Spleen (tissue), 11 donors: ENCODE results near the gene LBX2. TPM values are rescaled to one million over a fixed set of nuclear protein-coding genes. Genes with fewer than 3 reads are reported as not detected.
A peak's percentile ranks its signal among the peaks of the same experiment; 100 is the strongest.

ENCODE experiments used
- DNase-seq: peaks from one replicate; pipeline ENCODE4 v3.0.0-alpha.2; 2020
- H3K27ac ChIP-seq, 8 donors: fragments of 200-600 bp; sonication (generic) in 7 of 8; 1 replicate in 4 of 8; 2 replicates in 4 of 8; pipeline versions ENCODE4 v1.5.0 to v1.8.0; 2016 to 2021; ENCODE audit warnings: inconsistent platforms in 4 of 8, mild to moderate bottlenecking in 4 of 8, moderate library complexity in 1 of 8
- H3K27me3 ChIP-seq, 7 donors: fragments of 200-600 bp; sonication (generic) in 6 of 7; replicated peaks in 1 of 7; 1 replicate in 4 of 7; 2 replicates in 3 of 7; pipeline versions ENCODE4 v1.5.0 to v1.8.0; 2016 to 2021; ENCODE audit warnings: inconsistent platforms in 3 of 7, mild to moderate bottlenecking in 1 of 7
- H3K36me3 ChIP-seq, 6 donors: fragments of 200-600 bp; sonication (generic) in 5 of 6; 1 replicate in 4 of 6; 2 replicates in 2 of 6; pipeline versions ENCODE4 v1.5.0 to v1.8.0; 2016 to 2021; ENCODE audit warnings: inconsistent platforms in 2 of 6
- H3K4me1 ChIP-seq, 6 donors: fragments of 200-600 bp; sonication (generic) in 5 of 6; 1 replicate in 3 of 6; 2 replicates in 3 of 6; pipeline versions ENCODE4 v1.5.0 to v1.8.0; 2016 to 2021; ENCODE audit warnings: inconsistent platforms in 3 of 6
- H3K4me3 ChIP-seq, 8 donors: fragments of 200-600 bp; sonication (generic) in 7 of 8; 1 replicate in 4 of 8; 2 replicates in 4 of 8; pipeline versions ENCODE4 v1.5.0 to v1.8.0; 2016 to 2021; ENCODE audit warnings: inconsistent platforms in 4 of 8, mild to moderate bottlenecking in 4 of 8, moderate library complexity in 2 of 8
- H3K9me3 ChIP-seq, 8 donors: fragments of 200-600 bp; sonication (generic) in 7 of 8; 1 replicate in 4 of 8; 2 replicates in 4 of 8; pipeline versions ENCODE4 v1.5.0 to v1.8.0; 2016 to 2021; ENCODE audit warnings: inconsistent platforms in 4 of 8
- POLR2A ChIP-seq, 3 donors: fragments of 450-650 bp; IDR thresholded peaks; one replicate each; pipeline ENCODE4 v1.5.1; 2017; ENCODE audit warnings: antibody characterized with exemption in 3 of 3, mild to moderate bottlenecking in 1 of 3
- POLR2AphosphoS5 ChIP-seq, 3 donors: sonication (generic); formaldehyde crosslinking; IDR thresholded peaks; one replicate each; pipeline ENCODE4 v1.5.1; 2017; ENCODE audit warnings: antibody characterized with exemption in 3 of 3
- whole genome bisulfite sequencing, 5 donors: extraction: QIAGEN DNeasy Blood & Tissue Kit in 3 of 5; methylation state at CpG; one replicate each; pipeline versions ENCODE4 v1.1.5 to v1.1.7; 2013 to 2018; 5-methylcytosine and 5-hydroxymethylcytosine counted together
- intact Hi-C: fragments of 100-400 bp; cut with DNase I; formaldehyde crosslinking; loops from one replicate; pipeline ENCODE4 v1.15.0; 2023; ENCODE audit warnings: low total_unique reads
- polyA plus RNA-seq, 3 donors: library from polyadenylated mRNA; stranded (reverse); fragments of 200-250 nt; gene quantifications; one replicate each; pipeline ENCODE4 v1.2.1, GENCODE V29; 2013
- total RNA-seq, 7 donors: library from RNA; depleted of rRNA in 3 of 7; stranded (reverse); fragments of >200 nt in 3 of 7; fragmentation: NEBNext Ultra II Directional in 4 of 7; extraction: Animal tissue kit (Norgen Biotek cat#: 25700) in 4 of 7; gene quantifications; one replicate each; pipeline versions ENCODE4 v1.1.0 to v1.2.1, GENCODE V29; 2016 to 2021
- TF ChIP-seq, protein P1 (sequence below), 11 experiments: fragments of 200-600 bp in 7 of 11; fragments of 450-650 bp in 4 of 11; sonication (generic) in 4 of 11; IDR thresholded peaks in 8 of 11; conservative IDR thresholded peaks in 3 of 11; 1 replicate in 7 of 11; 2 replicates in 4 of 11; pipeline versions ENCODE4 v1.4.0 to v1.8.0; 2016 to 2021; ENCODE audit warnings: antibody characterized with exemption in 11 of 11, inconsistent platforms in 4 of 11, mild to moderate bottlenecking in 1 of 11
- donor health status: healthy with polysubstance abuse.
- donor health status: DM: no; HTN: no; CAD: no; lungs with moderate emphysema.
- donor health status: DM: no; HTN: no; CAD: no.
- donor health status: Bipolar disorder and iron deficiency.
- donor health status: healthy.
- donor health status: DM: no; HTN: no; CAD: no.
- donor health status: DM: yes; HTN: yes; CAD: no.

The LBX2 gene
- total and polyA plus RNA-seq, 10 donors, result 0.50 to 2.7 (median 0.91) TPM

DNA sequence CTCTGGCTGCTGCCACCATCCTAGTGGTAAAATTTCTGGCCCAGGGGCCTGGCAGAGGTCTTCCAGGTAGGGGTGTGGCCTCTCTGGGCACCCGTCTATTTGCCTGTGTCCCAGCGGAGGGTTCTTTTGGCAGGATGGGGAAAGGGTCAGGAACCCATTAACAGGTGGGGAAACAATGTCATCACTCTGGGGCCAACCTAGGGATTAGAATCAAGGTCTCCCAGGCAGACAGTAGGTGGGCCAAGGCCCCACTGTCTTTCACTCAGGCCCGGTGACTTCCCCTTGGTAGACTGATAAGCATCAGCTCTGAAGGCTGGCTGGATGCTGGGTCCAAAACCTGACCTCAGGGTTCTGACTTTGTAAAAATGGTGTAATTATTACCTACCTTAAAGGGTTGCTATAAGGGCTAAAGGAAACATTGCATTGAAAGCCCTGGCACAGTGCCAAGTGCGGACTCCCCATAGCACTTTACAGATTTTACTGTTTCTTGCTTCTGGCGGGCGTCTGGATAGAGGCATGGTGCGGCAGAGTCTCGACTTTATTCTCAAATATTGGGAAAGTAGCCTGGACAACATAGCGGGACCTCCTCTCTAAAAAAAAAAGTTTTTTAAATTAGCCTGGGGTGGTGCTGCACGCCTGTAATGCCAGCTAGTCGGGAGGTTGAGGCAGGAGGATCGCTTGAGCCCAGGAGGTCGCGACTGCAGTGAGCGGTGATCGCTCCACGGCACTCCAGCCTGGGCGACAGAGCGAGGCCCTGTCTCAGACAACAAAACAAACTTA lies 2.2 kb downstream of the LBX2 start:
- intact Hi-C loops, result no loop called here
- DNase-seq, result peak; percentile 30
- peaks cover 9 to 56% (median 34%) of the 10 kb centered on the region in 7 donors for H3K27me3 ChIP-seq
- H3K27ac ChIP-seq, result no peak overlapping the region
- H3K4me3 ChIP-seq, result peak overlapping the region in 6 of 8 donors; percentile 34 to 68 (median 51)
- H3K4me1 ChIP-seq, result peaks cover 24 to 42% (median 35%) of the 10 kb centered on the region in 6 donors
- H3K36me3 ChIP-seq, result peaks cover under 1 to 27% (median 21%) of the 10 kb centered on the region in 6 donors
- 55 to 69% (median 62%) methylated on average over 18 to 19 of the region's 19 CpGs for WGBS, 5 donors
- H3K9me3 ChIP-seq, result no peaks in the 10 kb centered on the region
- TF ChIP-seq POLR2AphosphoS5 (IDR thresholded peaks at IDR 0.05), result peak in 1 of 3 donors; percentile 25
- TF ChIP-seq, protein P1, sequence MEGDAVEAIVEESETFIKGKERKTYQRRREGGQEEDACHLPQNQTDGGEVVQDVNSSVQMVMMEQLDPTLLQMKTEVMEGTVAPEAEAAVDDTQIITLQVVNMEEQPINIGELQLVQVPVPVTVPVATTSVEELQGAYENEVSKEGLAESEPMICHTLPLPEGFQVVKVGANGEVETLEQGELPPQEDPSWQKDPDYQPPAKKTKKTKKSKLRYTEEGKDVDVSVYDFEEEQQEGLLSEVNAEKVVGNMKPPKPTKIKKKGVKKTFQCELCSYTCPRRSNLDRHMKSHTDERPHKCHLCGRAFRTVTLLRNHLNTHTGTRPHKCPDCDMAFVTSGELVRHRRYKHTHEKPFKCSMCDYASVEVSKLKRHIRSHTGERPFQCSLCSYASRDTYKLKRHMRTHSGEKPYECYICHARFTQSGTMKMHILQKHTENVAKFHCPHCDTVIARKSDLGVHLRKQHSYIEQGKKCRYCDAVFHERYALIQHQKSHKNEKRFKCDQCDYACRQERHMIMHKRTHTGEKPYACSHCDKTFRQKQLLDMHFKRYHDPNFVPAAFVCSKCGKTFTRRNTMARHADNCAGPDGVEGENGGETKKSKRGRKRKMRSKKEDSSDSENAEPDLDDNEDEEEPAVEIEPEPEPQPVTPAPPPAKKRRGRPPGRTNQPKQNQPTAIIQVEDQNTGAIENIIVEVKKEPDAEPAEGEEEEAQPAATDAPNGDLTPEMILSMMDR (IDR thresholded peaks at IDR 0.05 in 8 of 11, conservative IDR thresholded peaks at IDR 0.05 in 3 of 11), result no peak

DNA sequence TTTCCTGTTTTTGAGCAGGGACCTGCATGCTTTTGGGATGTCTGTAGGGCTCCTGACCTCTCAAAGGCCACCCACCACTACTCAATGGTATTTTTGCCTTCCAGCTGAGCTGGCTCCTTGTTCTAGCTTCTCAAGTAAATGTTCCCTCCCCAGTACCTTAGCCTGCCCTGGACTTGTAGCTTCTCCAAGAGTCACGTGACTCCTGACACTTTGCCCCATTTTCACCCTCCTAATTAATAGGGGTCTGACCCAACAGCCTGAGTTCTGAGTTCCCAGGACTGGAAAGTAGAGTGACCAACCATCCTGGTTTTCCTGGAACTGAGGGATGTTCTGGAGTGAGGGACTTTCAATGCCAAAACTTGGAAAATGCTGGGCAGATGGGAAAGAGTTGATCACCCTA lies 4.0 kb downstream of the LBX2 start:
- intact Hi-C loops, result no loop called here
- no peak for TF ChIP-seq POLR2A (IDR thresholded peaks at IDR 0.05)
- TF ChIP-seq, protein P1 (IDR thresholded peaks at IDR 0.05 in 8 of 11, conservative IDR thresholded peaks at IDR 0.05 in 3 of 11), result no peak
- TF ChIP-seq POLR2AphosphoS5 (IDR thresholded peaks at IDR 0.05), result no peak

DNA sequence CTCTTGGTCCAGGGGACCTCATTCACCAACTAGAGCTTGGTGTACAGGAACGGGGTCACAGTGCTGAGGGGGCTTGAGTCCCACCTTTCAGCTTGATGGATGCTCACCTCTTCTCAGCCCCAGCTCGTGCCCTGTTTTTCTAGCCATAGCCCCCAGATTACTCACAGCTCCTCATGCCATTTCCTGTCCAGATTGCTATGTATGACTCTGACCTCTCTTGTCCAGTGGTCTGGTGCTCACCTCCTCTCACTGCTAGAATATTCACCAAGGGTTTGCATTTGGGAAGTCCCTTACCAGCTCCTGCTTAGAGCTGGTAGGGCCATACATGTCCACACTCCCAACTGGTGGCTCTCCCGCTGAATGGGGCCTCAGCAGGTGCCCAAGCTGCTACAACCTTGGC lies 5.9 kb downstream of the LBX2 start:
- H3K27me3 ChIP-seq, result peaks cover 0 to 19% (median 15%) of the 10 kb centered on the region in 7 donors
- intact Hi-C loops, result no loop called here
- TF ChIP-seq POLR2AphosphoS5 (IDR thresholded peaks at IDR 0.05), result no peak
- TF ChIP-seq, protein P1 (IDR thresholded peaks at IDR 0.05 in 8 of 11, conservative IDR thresholded peaks at IDR 0.05 in 3 of 11), result no peak
- TF ChIP-seq POLR2A (IDR thresholded peaks at IDR 0.05), result no peak
- 88 to 98% (median 91%) methylated on average over 3 of the region's 3 CpGs for WGBS, 5 donors
- no peak overlapping the region for H3K4me3 ChIP-seq
- H3K36me3 ChIP-seq, result peaks cover 5 to 63% (median 46%) of the 10 kb centered on the region in 6 donors
- no peak for DNase-seq
- H3K9me3 ChIP-seq, result no peaks in the 10 kb centered on the region
- H3K4me1 ChIP-seq, result peaks cover 11 to 15% (median 13%) of the 10 kb centered on the region in 6 donors
- H3K27ac ChIP-seq, result no peak overlapping the region

More for the DNA sequence above, 4.0 kb downstream of the LBX2 start:
- no peak for DNase-seq
- Histone ChIP-seq H3K4me3 (no peak overlapping the region), H3K27me3 (peaks cover 9 to 38% (median 34%) of the 10 kb centered on the region in 7 donors), H3K4me1 (peaks cover 24 to 34% (median 29%) of the 10 kb centered on the region in 6 donors), H3K9me3 (no peaks in the 10 kb centered on the region), H3K36me3 (peaks cover 5 to 44% (median 38%) of the 10 kb centered on the region in 6 donors), H3K27ac (no peak overlapping the region)
- WGBS, 5 donors, result 87 to 94% (median 93%) methylated on average over 1 of the region's 1 CpG
